ENCODE data around the gene OVCH1.

- TF ChIP-seq CTCF (IDR thresholded peaks at IDR 0.05) = no peak
- TF ChIP-seq POLR2A (IDR thresholded peaks at IDR 0.05) = no peak
These were observed 45.6 kb downstream of the OVCH1 start for GRCh38 chr12:29451888-29452287.
